ENCODE data around the gene FBXW12. TPM values are rescaled to one million over a fixed set of nuclear protein-coding genes. Genes with fewer than 3 reads are reported as not detected.

The FBXW12 gene
- total RNA-seq, 1 experiment from 2014 or later = not detected

DNA sequence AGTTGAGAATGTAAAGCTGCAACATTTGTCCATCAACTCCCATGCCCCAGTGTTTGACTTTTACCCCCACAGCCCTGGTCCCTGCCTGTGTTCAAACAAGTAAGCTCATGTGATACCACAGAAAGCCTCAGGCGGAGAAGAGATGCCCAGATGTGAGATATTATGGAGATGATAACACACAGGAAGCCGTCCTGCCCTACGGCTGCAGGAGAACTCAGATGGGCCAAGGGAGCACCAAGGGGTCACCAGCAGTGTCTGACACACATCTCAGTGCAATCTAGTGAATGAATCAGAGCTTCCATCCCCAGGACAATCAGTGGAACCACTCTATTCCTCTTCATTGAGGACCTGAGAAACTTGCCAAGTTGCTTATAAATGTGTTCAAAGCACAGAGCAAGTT, 24.5 kb upstream of the FBXW12 start:
- DNase-seq (no peak), ATAC-seq (no peak)
- Histone ChIP-seq H3K27ac (ENCODE audit: low read length) (no peak overlapping the region), H3K4me2 (ENCODE audit: low read length) (no peak overlapping the region), H3F3A (ENCODE audit: low read length, unreplicated experiment) (no peaks in the 10 kb centered on the region), H3K79me2 (ENCODE audit: low read length) (no peaks in the 10 kb centered on the region), H3K4me1 (ENCODE audit: insufficient read depth, low read length) (no peaks in the 10 kb centered on the region), H3K4me3 (ENCODE audit: low read length) (no peak overlapping the region), H3K9me2 (replicated peaks; ENCODE audit: low read length) (no peaks in the 10 kb centered on the region), H3K27me3 (ENCODE audit: low read length) (peaks cover 5% of the 10 kb centered on the region; the same call in 1 of the 2 replicates), H2AFZ (ENCODE audit: low read length) (no peak overlapping the region), H3K36me3 (ENCODE audit: low read depth, low read length) (no peaks in the 10 kb centered on the region), H3K9me3 (ENCODE audit: low read length) (no peaks in the 10 kb centered on the region), H3K9ac (ENCODE audit: low read length) (no peak overlapping the region), H4K20me1 (ENCODE audit: low read length) (no peaks in the 10 kb centered on the region)
- BruUV-seq (replicated peaks) = no TSS peak
- POLR2A ChIA-PET (ENCODE audit: unreplicated experiment) = interaction anchor here (0.9 kb wide), 1 partner anchor 209 kb away, joined by 3 read pairs; no protein-coding TSS in a partner anchor
- intact Hi-C loops (cut with micrococcal nuclease) = no loop called here
- CTCF ChIA-PET = no interaction called here
- TF ChIP-seq, protein P1, sequence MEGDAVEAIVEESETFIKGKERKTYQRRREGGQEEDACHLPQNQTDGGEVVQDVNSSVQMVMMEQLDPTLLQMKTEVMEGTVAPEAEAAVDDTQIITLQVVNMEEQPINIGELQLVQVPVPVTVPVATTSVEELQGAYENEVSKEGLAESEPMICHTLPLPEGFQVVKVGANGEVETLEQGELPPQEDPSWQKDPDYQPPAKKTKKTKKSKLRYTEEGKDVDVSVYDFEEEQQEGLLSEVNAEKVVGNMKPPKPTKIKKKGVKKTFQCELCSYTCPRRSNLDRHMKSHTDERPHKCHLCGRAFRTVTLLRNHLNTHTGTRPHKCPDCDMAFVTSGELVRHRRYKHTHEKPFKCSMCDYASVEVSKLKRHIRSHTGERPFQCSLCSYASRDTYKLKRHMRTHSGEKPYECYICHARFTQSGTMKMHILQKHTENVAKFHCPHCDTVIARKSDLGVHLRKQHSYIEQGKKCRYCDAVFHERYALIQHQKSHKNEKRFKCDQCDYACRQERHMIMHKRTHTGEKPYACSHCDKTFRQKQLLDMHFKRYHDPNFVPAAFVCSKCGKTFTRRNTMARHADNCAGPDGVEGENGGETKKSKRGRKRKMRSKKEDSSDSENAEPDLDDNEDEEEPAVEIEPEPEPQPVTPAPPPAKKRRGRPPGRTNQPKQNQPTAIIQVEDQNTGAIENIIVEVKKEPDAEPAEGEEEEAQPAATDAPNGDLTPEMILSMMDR (conservative IDR thresholded peaks at IDR 0.05; ENCODE audit: low read depth, low read length) = no peak
- TF ChIP-seq EZH2 (IDR thresholded peaks at IDR 0.05; ENCODE audit: low read length, unreplicated experiment) (no peak), EZH2phosphoT487 (IDR thresholded peaks at IDR 0.05; ENCODE audit: borderline replicate concordance, low read length) (no peak)

GRCh38 chr3:48352546-48352945, 19.5 kb upstream of the FBXW12 start:
- ChIA-PET POLR2A (ENCODE audit: unreplicated experiment) (no interaction called here), CTCF (no interaction called here)
- H3K9me3 ChIP-seq (ENCODE audit: low read length) = no peaks in the 10 kb centered on the region
- no peak overlapping the region for H3K27ac ChIP-seq (ENCODE audit: low read length)
- H4K20me1 ChIP-seq (ENCODE audit: low read length) = no peaks in the 10 kb centered on the region
- H3K4me3 ChIP-seq (ENCODE audit: low read length) = no peak overlapping the region
- no TSS peak for BruUV-seq (replicated peaks)
- ATAC-seq (no peak), DNase-seq (no peak)
- no peaks in the 10 kb centered on the region for H3K79me2 ChIP-seq (ENCODE audit: low read length)
- no peaks in the 10 kb centered on the region for H3K36me3 ChIP-seq (ENCODE audit: low read depth, low read length)
- H3K4me2 ChIP-seq (ENCODE audit: low read length) = no peak overlapping the region
- no peaks in the 10 kb centered on the region for H3K4me1 ChIP-seq (ENCODE audit: insufficient read depth, low read length)
- H3K27me3 ChIP-seq (ENCODE audit: low read length) = peaks cover 18% of the 10 kb centered on the region; the same call in 1 of the 2 replicates
- TF ChIP-seq, protein P1 (conservative IDR thresholded peaks at IDR 0.05; ENCODE audit: low read depth, low read length) = no peak
- TF ChIP-seq EZH2phosphoT487 (IDR thresholded peaks at IDR 0.05; ENCODE audit: borderline replicate concordance, low read length) (no peak), EZH2 (IDR thresholded peaks at IDR 0.05; ENCODE audit: low read length, unreplicated experiment) (no peak)
- H3K9me2 ChIP-seq (replicated peaks; ENCODE audit: low read length) = no peaks in the 10 kb centered on the region
- H3K9ac ChIP-seq (ENCODE audit: low read length) = no peak overlapping the region
- intact Hi-C loops (cut with micrococcal nuclease) = no loop called here
- H3F3A ChIP-seq (ENCODE audit: low read length, unreplicated experiment) = no peaks in the 10 kb centered on the region
- no peak overlapping the region for H2AFZ ChIP-seq (ENCODE audit: low read length)

DNA sequence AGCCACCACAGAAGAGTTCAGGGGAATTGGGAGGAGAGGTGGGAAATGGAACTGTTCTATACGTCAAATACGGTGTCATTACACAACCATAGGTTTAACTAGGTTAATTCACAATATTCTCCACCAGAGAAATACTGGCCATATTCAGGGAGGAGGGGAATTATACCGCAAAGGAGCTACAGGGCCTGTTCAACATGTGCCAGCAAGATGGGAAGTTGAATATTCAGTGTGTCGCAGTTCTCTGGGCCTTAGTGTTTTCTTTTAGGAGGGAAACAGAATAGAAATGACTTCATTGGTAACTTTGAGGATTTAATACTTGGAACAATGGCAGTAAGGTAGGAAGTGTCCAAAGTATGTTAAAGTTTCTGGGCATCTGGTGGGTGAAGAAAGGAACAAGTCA, 18.0 kb upstream of the FBXW12 start:
- CTCF ChIA-PET = no interaction called here
- no peak for DNase-seq
- Histone ChIP-seq H3K4me2 (ENCODE audit: low read length) (no peak overlapping the region), H4K20me1 (ENCODE audit: low read length) (no peaks in the 10 kb centered on the region), H3K27me3 (ENCODE audit: low read length) (peaks cover 18% of the 10 kb centered on the region; the same call in 1 of the 2 replicates), H3K4me1 (ENCODE audit: insufficient read depth, low read length) (no peaks in the 10 kb centered on the region), H2AFZ (ENCODE audit: low read length) (no peak overlapping the region), H3K9ac (ENCODE audit: low read length) (no peak overlapping the region), H3K9me2 (replicated peaks; ENCODE audit: low read length) (no peaks in the 10 kb centered on the region), H3K79me2 (ENCODE audit: low read length) (no peaks in the 10 kb centered on the region), H3K4me3 (ENCODE audit: low read length) (no peak overlapping the region), H3F3A (ENCODE audit: low read length, unreplicated experiment) (no peaks in the 10 kb centered on the region), H3K27ac (ENCODE audit: low read length) (no peak overlapping the region), H3K9me3 (ENCODE audit: low read length) (no peaks in the 10 kb centered on the region), H3K36me3 (ENCODE audit: low read depth, low read length) (no peaks in the 10 kb centered on the region)
- no peak for ATAC-seq
- intact Hi-C loops (cut with micrococcal nuclease) = no loop called here
- TF ChIP-seq, protein P1 (conservative IDR thresholded peaks at IDR 0.05; ENCODE audit: low read depth, low read length) = no peak
- TF ChIP-seq EZH2 (IDR thresholded peaks at IDR 0.05; ENCODE audit: low read length, unreplicated experiment) (no peak), EZH2phosphoT487 (IDR thresholded peaks at IDR 0.05; ENCODE audit: borderline replicate concordance, low read length) (no peak)
- POLR2A ChIA-PET (ENCODE audit: unreplicated experiment) = no interaction called here
- BruUV-seq (replicated peaks) = no TSS peak
